A673 (cell line): ENCODE results near the gene GRIN2D. TPM values are rescaled to one million over a fixed set of nuclear protein-coding genes. Genes with fewer than 3 reads are reported as not detected.

Experiments used
- BruUV-seq: library from RNA; stranded (reverse); fragments of 400-500 nt; replicated peaks from 2 replicates; lab custom pipeline; 2021; lab: Mats Ljungman, UMichigan
- CTCF ChIA-PET: fragments of 300-600 bp; sonication (Branson Sonifier 250); formaldehyde crosslinking; loops from one replicate; lab custom pipeline; 2022; ENCODE audit warnings: antibody characterized with exemption; lab: Charles Lee
- POLR2A ChIA-PET: fragments of 300-600 bp; sonication (Branson Sonifier 250); formaldehyde crosslinking; loops from one replicate; lab custom pipeline; 2022; ENCODE audit warnings: antibody characterized with exemption; ENCODE audit not compliant: low non-redundant PET; lab: Charles Lee
- DNase-seq: peaks from one replicate; pipeline ENCODE4 v3.0.0-alpha.2; 2015; ENCODE audit warnings: low spot score
- H3K27ac ChIP-seq: fragments of 200-600 bp; sonication (generic); 2 replicates; pipeline ENCODE4 v1.5.1; 2016; ENCODE audit warnings: mixed run types, low read depth, mild to moderate bottlenecking, mixed read lengths, antibody characterized with exemption, low read length; ENCODE audit not compliant: poor library complexity, severe bottlenecking
- H3K27me3 ChIP-seq: fragments of 200-600 bp; sonication (generic); replicated peaks from 2 replicates; pipeline ENCODE4 v1.6.1; 2017; ENCODE audit warnings: mixed run types, low read depth, mild to moderate bottlenecking, mixed read lengths, antibody characterized with exemption, low read length; ENCODE audit not compliant: insufficient read depth, poor library complexity
- H3K36me3 ChIP-seq: fragments of 200-600 bp; sonication (generic); 2 replicates; pipeline ENCODE4 v1.6.1; 2016; ENCODE audit warnings: mixed run types, mild to moderate bottlenecking, mixed read lengths, antibody characterized with exemption, low read length; ENCODE audit not compliant: insufficient read depth, poor library complexity, severe bottlenecking
- H3K4me1 ChIP-seq: fragments of 200-600 bp; sonication (generic); 2 replicates; pipeline ENCODE4 v1.6.1; 2017; ENCODE audit warnings: mixed run types, mild to moderate bottlenecking, mixed read lengths, antibody characterized with exemption, low read length; ENCODE audit not compliant: insufficient read depth, poor library complexity, severe bottlenecking
- H3K4me3 ChIP-seq: fragments of 200-600 bp; sonication (generic); 2 replicates; pipeline ENCODE4 v1.5.1; 2016; ENCODE audit warnings: low read depth, mixed run types, mild to moderate bottlenecking, mixed read lengths, low read length; ENCODE audit not compliant: poor library complexity, severe bottlenecking
- H3K9me3 ChIP-seq: fragments of 200-600 bp; sonication (generic); 2 replicates; pipeline ENCODE4 v1.6.1; 2016; ENCODE audit warnings: mixed run types, low read depth, mild to moderate bottlenecking, mixed read lengths, antibody characterized with exemption, low read length; ENCODE audit not compliant: poor library complexity, severe bottlenecking
- EZH2 ChIP-seq: fragments of 200-600 bp; sonication (generic); IDR thresholded peaks from 2 replicates; pipeline ENCODE4 v1.6.1; 2017; ENCODE audit warnings: borderline replicate concordance, low read depth, mild to moderate bottlenecking, mixed read lengths, antibody characterized with exemption, low read length; ENCODE audit not compliant: poor library complexity, severe bottlenecking
- intact Hi-C: fragments of 100-400 bp; cut with micrococcal nuclease; formaldehyde crosslinking; loops from one replicate; pipeline ENCODE4 v1.10.0; 2022; ENCODE audit not compliant: unreplicated experiment
- total RNA-seq: library from RNA; stranded (reverse); gene quantifications from 2 replicates; pipeline ENCODE4 v1.2.3, GENCODE V29; 2021
- TF ChIP-seq, protein P1 (sequence below): fragments of 300-800, 200-600 bp; sonication (generic); conservative IDR thresholded peaks from 2 replicates; pipeline ENCODE4 v1.5.1; 2017; ENCODE audit warnings: low read depth, mild to moderate bottlenecking, antibody characterized with exemption, low read length, moderate library complexity, mixed read lengths

The GRIN2D gene
- total RNA-seq, 1 experiment from 2014 or later = 10.4 TPM

DNA sequence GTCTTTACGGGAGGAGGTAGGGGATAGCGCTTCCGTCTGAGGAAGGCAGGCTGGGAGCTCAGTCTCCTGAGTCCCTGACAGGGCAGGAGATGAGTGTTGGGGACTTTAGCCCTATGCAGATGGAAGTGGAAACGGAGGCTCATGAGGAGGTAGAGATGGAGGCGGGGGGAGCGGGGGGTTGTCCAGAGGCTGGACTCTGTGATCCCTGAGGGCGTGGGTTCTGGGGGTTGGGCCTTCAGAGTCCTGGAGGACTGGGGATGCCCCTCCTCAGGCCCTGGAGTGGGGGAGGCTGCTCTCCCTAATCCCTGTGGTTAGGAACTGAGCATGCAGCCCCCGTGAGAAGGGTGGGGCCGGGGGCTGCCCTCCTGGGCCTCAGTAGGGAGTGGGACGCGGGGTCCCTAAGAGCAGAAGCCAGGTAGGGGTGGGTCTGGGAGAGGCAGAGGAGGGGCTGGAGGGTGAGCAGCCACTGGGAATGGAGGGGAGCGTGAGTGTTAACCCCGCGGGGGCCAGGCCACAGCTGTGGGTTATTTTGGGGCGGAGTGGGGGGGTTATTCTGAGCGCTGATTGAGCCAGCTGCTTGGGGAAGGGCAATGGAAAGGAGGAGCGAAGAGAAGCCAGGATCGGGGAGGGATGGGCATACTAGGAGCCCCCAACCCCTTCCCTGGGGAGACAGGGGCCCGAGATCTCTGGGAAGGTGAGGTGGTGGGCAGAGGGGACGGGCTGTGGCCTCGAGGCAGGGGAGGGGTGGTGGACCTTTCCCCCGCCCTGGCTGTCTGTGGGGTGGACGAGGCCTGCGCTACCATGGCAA, 2.8 kb downstream of the GRIN2D start:
- Histone ChIP-seq H3K27me3 (no peaks in the 10 kb centered on the region), H3K4me3 (peak overlapping the region; percentile 57), H3K36me3 (no peaks in the 10 kb centered on the region), H3K4me1 (peaks cover 75% of the 10 kb centered on the region), H3K9me3 (no peaks in the 10 kb centered on the region), H3K27ac (peak overlapping the region; percentile 81)
- DNase-seq = peak; percentile 45
- BruUV-seq = no TSS peak
- intact Hi-C loops = loop anchor here (5.0 kb wide), 1 partner anchor 74 kb away; a partner anchor contains a TSS
- TF ChIP-seq EZH2 = no peak
- TF ChIP-seq, protein P1, sequence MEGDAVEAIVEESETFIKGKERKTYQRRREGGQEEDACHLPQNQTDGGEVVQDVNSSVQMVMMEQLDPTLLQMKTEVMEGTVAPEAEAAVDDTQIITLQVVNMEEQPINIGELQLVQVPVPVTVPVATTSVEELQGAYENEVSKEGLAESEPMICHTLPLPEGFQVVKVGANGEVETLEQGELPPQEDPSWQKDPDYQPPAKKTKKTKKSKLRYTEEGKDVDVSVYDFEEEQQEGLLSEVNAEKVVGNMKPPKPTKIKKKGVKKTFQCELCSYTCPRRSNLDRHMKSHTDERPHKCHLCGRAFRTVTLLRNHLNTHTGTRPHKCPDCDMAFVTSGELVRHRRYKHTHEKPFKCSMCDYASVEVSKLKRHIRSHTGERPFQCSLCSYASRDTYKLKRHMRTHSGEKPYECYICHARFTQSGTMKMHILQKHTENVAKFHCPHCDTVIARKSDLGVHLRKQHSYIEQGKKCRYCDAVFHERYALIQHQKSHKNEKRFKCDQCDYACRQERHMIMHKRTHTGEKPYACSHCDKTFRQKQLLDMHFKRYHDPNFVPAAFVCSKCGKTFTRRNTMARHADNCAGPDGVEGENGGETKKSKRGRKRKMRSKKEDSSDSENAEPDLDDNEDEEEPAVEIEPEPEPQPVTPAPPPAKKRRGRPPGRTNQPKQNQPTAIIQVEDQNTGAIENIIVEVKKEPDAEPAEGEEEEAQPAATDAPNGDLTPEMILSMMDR = no peak
- CTCF ChIA-PET = no interaction called here
- POLR2A ChIA-PET = interaction anchor here (0.7 kb wide), 1 partner anchor 97 kb away, joined by 10 read pairs; no protein-coding TSS in a partner anchor

DNA sequence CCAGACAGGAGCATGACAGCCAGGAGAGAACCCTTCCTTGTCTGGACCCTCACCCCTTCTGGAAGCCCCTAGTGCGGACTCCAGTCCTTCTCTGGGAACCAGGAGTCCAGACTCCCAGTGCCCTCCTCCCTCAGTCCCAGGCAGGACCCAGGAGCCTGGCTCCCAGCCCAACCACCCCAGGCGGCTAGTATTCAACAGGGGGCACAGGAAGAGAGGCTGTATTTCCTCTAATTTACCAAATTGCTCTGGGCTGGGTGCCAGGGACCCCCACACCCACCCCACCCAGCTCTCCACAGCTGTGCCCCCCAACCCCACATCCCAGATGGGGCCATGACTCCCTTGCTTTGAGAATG, 3.3 kb downstream of the GRIN2D start:
- Histone ChIP-seq H3K9me3 (no peaks in the 10 kb centered on the region), H3K27ac (peak overlapping the region; percentile 81), H3K27me3 (no peaks in the 10 kb centered on the region), H3K4me3 (peak overlapping the region; percentile 57), H3K36me3 (no peaks in the 10 kb centered on the region), H3K4me1 (peaks cover 72% of the 10 kb centered on the region)
- CTCF ChIA-PET = no interaction called here
- intact Hi-C loops = loop anchor here (5.0 kb wide), 1 partner anchor 74 kb away; a partner anchor contains a TSS
- peak; percentile 73 for DNase-seq
- BruUV-seq = no TSS peak
- no peak for TF ChIP-seq EZH2
- TF ChIP-seq, protein P1 = no peak
- POLR2A ChIA-PET = no interaction called here

DNA sequence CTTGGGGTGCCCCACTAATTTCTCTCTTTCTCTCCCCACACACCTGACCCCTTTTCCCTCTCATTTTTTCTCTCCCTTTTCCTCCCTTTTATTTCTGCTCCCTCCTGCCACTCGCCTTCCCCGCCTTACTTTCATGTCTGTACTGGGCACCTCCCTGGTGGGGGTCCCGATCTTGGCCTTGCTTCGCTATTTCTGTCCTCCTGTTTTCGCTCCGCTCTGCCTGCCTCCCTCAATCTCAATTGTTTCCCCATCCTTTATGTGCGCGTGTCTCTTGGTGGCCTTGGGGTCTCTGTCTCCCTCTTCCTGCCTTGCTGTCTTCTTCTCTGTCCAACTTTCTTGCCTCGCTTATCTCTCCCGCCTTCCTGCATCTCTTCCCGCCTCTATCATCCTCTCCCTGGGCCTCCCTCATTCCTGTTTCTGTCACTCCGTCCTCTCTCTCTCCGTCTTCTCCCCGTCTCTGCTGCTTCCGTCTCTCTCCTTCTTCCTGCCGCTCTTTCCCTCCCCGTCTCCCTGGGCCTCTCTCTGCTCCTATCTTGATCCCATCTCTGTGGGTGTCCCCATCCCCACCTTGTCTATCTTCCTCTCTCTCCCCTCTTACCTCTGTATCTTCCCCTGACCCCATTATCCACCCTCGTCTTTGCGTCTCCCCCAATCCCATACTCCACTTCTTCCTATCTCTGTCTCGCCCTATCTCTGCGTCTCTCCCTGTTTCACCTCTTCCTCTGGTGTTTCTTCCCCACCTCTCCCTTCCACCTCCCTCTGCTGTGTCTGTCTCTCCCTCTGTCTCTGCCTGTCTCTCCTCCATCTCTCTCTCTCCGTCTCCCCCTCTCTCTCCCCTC, 4.0 kb downstream of the GRIN2D start:
- Histone ChIP-seq H3K4me1 (peaks cover 69% of the 10 kb centered on the region), H3K27ac (peak overlapping the region; percentile 81), H3K9me3 (no peaks in the 10 kb centered on the region), H3K27me3 (no peaks in the 10 kb centered on the region), H3K4me3 (peak overlapping the region; percentile 57), H3K36me3 (no peaks in the 10 kb centered on the region)
- POLR2A ChIA-PET = no interaction called here
- no peak for TF ChIP-seq EZH2
- TF ChIP-seq, protein P1 = no peak
- BruUV-seq = TSS peak; percentile 65
- peak; percentile 48 for DNase-seq
- intact Hi-C loops = loop anchor here (5.0 kb wide), 1 partner anchor 75 kb away; a partner anchor contains a TSS
- CTCF ChIA-PET = no interaction called here
